Measurements from ENCODE around the gene SYK. TPM values are rescaled to one million over a fixed set of nuclear protein-coding genes. Genes with fewer than 3 reads are reported as not detected.

SYK gene
- total and polyA plus RNA-seq, 2 of the 13 experiments (the other 11 are each of a cell fraction or from before 2014, with no cell fraction given) = not detected

DNA sequence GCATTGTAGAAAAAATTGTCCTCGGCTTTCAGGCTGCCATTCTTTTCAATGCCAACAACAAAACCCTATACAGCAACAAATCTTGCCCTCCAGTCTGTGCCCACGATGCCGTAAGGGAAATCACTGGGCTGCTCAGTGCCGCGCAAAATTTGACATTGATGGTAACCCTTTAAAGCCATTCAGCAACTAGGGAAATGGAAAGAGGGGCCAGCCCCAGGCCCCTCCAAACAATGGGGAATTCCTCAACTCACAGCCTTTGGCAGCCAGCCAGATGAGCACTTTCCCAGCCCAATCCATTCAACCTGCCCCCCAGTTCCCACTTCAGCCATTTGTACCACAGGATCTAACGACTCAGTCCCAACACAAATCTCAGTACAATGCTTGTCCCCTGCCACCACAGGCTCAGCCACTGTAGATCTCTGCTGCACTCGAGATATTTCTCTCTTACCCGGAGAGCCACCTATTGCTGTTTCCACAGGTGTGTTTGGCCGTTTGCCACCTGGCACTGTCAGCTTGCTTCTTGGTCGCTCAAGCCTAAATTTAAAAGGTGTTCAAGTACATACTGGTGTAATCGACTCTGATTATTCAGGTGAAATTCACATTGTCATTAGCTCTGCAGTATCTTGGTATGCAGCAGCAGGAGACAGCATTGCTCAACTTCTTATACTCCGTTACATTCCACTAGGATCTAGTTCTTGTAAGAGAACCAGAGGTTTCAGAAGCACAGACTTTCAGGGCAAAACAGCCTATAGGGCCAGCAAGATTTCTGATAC, 103.3 kb downstream of the SYK start (continued):
- no peak for TF ChIP-seq HDAC1 (CRISPR knock-in tag; IDR thresholded peaks at IDR 0.05)
- TF ChIP-seq NFKB2 (CRISPR knock-in tag; IDR thresholded peaks at IDR 0.05; ENCODE audit: borderline replicate concordance) = no peak

DNA sequence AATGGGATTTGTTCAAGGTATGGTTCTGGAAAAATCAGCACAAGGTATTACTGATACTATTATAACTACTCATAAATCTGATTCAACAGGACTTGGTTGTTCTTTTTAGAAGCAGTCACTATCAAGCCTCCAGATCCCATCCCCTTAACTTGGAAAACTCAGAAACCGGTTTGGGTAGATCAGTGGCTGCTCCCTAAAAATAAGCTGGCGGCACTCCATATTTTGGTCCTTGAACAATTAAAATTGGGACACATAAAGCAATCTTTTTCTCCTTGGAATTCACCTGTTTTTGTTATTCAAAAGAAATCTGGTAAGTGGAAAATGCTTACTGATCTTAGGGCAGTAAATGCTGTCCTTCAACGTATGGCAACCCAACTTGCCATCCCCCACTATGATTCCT, 104.2 kb downstream of the SYK start:
- Histone ChIP-seq H3K4me3 (replicated peaks in 1 of 3; ENCODE audit: insufficient read depth in 1 of 3, low read depth in 2 of 3, low read length in 3 of 3) (no peak overlapping the region), H3K9me3 (ENCODE audit: low read length) (no peaks in the 10 kb centered on the region), H3K4me1 (ENCODE audit: insufficient read depth, low read length) (no peaks in the 10 kb centered on the region), H3K27me3 (ENCODE audit: control insufficient read depth in 1 of 2, insufficient read depth in 2 of 2, low read length in 2 of 2) (peaks cover 0 to 48% of the 10 kb centered on the region in 2 experiments; a peak in 4 of 5 replicates), H3K27ac (ENCODE audit: extremely low read length, insufficient read depth, low read length) (no peak overlapping the region), H3K36me3 (replicated peaks in 1 of 2; ENCODE audit: control insufficient read depth in 1 of 2, insufficient read depth in 2 of 2, low read length in 2 of 2) (no peaks in the 10 kb centered on the region), H3K9ac (ENCODE audit: insufficient read depth, low read depth, low read length) (no peak overlapping the region), H3K4me2 (ENCODE audit: low read depth, low read length) (no peak overlapping the region), H2AFZ (ENCODE audit: low read length) (no peak overlapping the region), H4K20me1 (ENCODE audit: insufficient read depth, low read length) (no peaks in the 10 kb centered on the region), H3K79me2 (ENCODE audit: insufficient read depth, low read length) (no peaks in the 10 kb centered on the region)
- intact Hi-C loops (cut with micrococcal nuclease; ENCODE audit: unreplicated experiment) (no loop called here), in situ Hi-C loops (cut with HindIII; ENCODE audit: extremely low pct_ligation_motif_present, low pct_unique_long_range_greater_than_20kb) (no loop called here)
- FAIRE-seq (no peak), DNase-seq (ENCODE audit: low spot score) (no peak), ATAC-seq (no peak)
- POLR2A ChIA-PET = no interaction called here
- no TSS peak for BruUV-seq (replicated peaks)
- 2% methylated on average over 3 of the region's 3 CpGs for WGBS (ENCODE audit: low lambda C conversion rate)
- CTCF ChIA-PET (ENCODE audit: low intra/inter-chr PET ratio, low total read pairs) = no interaction called here
- TF ChIP-seq RELA (CRISPR knock-in tag; IDR thresholded peaks at IDR 0.05) = no peak
- TF ChIP-seq HMGA1 (CRISPR knock-in tag; conservative IDR thresholded peaks at IDR 0.05) = no peak
- TF ChIP-seq STAT6 (CRISPR knock-in tag; IDR thresholded peaks at IDR 0.05; ENCODE audit: borderline replicate concordance) = no peak
- TF ChIP-seq MLLT10 (CRISPR knock-in tag; IDR thresholded peaks at IDR 0.05) = no peak
- TF ChIP-seq E2F1 (CRISPR knock-in tag; IDR thresholded peaks at IDR 0.05) = no peak
- no peak for TF ChIP-seq FOXK2 (IDR thresholded peaks at IDR 0.05)
- TF ChIP-seq CREB1 (IDR thresholded peaks at IDR 0.05) = no peak
- no peak for TF ChIP-seq CREB1 (CRISPR knock-in tag; IDR thresholded peaks at IDR 0.05)
- TF ChIP-seq, protein P1, sequence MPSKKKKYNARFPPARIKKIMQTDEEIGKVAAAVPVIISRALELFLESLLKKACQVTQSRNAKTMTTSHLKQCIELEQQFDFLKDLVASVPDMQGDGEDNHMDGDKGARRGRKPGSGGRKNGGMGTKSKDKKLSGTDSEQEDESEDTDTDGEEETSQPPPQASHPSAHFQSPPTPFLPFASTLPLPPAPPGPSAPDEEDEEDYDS (CRISPR knock-in tag; IDR thresholded peaks at IDR 0.05) = no peak
- TF ChIP-seq MTA1 (CRISPR knock-in tag; IDR thresholded peaks at IDR 0.05; ENCODE audit: borderline replicate concordance) = no peak
- no peak for TF ChIP-seq KDM5A (IDR thresholded peaks at IDR 0.05; ENCODE audit: borderline replicate concordance, low read length)
- TF ChIP-seq ZSCAN29 (CRISPR knock-in tag; conservative IDR thresholded peaks at IDR 0.05) = no peak
- TF ChIP-seq SOX6 (IDR thresholded peaks at IDR 0.05) = no peak
- TF ChIP-seq SOX6 (CRISPR knock-in tag; IDR thresholded peaks at IDR 0.05) = no peak
- no peak for TF ChIP-seq THAP11 (CRISPR knock-in tag; IDR thresholded peaks at IDR 0.05)
- no peak for TF ChIP-seq AKAP8 (CRISPR knock-in tag; IDR thresholded peaks at IDR 0.05)
- TF ChIP-seq, protein P2, sequence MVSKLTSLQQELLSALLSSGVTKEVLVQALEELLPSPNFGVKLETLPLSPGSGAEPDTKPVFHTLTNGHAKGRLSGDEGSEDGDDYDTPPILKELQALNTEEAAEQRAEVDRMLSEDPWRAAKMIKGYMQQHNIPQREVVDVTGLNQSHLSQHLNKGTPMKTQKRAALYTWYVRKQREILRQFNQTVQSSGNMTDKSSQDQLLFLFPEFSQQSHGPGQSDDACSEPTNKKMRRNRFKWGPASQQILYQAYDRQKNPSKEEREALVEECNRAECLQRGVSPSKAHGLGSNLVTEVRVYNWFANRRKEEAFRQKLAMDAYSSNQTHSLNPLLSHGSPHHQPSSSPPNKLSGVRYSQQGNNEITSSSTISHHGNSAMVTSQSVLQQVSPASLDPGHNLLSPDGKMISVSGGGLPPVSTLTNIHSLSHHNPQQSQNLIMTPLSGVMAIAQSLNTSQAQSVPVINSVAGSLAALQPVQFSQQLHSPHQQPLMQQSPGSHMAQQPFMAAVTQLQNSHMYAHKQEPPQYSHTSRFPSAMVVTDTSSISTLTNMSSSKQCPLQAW (CRISPR knock-in tag; IDR thresholded peaks at IDR 0.05) = no peak
- TF ChIP-seq TAF15 (IDR thresholded peaks at IDR 0.05; ENCODE audit: low read depth, low read length, poor library complexity, severe bottlenecking) = no peak
